ENCODE results near the gene ATP8B4.

ATP8B4 gene

DNA sequence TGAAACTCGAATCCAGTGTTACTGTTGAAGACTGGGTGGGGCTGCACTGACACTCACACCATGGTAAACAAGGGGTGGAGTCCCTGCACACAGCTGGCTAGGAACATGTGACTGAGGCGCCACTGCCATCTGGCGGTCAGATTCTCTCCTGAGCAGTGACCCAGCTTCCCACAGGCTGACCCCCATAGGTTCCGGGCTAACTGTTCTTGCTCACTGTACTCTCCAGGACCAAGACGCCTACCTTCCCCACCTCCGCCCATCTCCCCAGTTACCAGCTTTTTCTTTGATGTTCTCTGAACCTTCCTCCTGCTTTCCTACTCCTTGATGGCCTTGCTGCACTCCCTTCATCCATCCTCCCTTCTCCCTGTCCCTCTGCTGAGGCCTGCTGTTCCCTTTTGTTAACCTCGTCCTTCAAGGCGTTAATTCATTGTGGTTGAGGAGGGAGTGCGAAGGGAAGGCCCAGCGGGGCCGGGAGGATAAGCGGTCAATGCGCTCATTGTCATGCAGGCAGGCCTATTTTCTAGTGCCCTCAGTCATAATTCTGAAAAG, 115.2 kb downstream of the ATP8B4 start:
- DNase-seq (ENCODE audit: low read depth) = peak; percentile 96
- TF ChIP-seq, protein P1, sequence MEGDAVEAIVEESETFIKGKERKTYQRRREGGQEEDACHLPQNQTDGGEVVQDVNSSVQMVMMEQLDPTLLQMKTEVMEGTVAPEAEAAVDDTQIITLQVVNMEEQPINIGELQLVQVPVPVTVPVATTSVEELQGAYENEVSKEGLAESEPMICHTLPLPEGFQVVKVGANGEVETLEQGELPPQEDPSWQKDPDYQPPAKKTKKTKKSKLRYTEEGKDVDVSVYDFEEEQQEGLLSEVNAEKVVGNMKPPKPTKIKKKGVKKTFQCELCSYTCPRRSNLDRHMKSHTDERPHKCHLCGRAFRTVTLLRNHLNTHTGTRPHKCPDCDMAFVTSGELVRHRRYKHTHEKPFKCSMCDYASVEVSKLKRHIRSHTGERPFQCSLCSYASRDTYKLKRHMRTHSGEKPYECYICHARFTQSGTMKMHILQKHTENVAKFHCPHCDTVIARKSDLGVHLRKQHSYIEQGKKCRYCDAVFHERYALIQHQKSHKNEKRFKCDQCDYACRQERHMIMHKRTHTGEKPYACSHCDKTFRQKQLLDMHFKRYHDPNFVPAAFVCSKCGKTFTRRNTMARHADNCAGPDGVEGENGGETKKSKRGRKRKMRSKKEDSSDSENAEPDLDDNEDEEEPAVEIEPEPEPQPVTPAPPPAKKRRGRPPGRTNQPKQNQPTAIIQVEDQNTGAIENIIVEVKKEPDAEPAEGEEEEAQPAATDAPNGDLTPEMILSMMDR (conservative IDR thresholded peaks at IDR 0.05; ENCODE audit: low read depth, low read length) = peak; percentile 89

DNA sequence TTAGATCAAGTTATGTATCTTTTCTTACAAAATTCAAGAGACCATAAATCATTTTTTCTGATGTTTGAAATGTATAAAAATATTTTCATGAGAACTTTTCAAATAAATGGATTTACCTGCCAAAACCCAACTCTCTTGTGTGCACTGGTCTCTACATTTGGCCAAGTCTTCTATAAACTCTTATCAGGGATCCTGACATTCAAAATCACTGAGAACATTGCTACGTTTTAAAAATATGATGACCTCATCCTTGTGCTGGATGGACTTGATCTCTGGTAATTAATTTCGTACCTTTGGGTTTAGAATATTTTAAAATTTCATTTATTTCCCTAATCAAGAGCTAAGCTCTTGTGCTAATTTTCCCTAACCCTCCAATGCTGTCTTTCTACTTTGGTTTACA, 127.4 kb downstream of the ATP8B4 start:
- H3K4me3 ChIP-seq (ENCODE audit: low read depth, low read length) = no peak overlapping the region
- no peak for DNase-seq (ENCODE audit: low read depth)
- TF ChIP-seq, protein P1 (conservative IDR thresholded peaks at IDR 0.05; ENCODE audit: low read depth, low read length) = no peak

More for the DNA sequence above, 115.2 kb downstream of the ATP8B4 start:
- no peak overlapping the region for H3K4me3 ChIP-seq (ENCODE audit: low read depth, low read length)

DNA sequence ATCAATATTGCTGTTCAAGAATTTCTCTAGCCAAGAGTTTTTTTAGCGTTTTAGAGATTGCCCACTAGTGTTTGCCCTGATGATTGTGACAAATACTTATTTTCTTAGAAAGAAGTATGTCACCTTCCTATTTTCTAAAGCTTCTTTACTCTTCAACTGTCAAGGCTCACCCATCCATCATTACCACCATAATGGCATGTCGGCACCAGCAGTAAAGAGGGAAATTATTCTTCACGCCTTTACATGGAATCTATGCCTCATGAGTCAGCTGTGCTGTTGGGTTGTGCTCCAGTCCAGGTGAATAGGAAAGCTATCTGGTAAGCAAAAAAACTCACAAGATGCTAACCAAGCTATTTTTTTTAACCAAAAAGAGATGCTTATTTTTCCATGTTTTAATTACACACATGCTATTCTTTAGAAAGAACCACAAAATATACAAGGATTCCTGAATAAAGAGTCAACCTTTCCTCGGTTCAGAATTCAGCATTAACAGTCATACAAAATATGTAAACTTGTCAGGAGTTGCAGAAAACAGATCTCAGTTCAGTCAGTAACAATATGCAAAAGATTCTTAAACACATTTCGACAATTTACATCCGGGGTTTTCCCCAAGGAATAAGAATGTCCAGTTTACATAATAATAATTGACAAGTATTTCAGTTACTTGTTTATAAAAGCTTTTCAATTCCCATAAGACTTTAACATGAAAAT, 128.0 kb downstream of the ATP8B4 start:
- H3K4me3 ChIP-seq (ENCODE audit: low read depth, low read length) = no peak overlapping the region
- TF ChIP-seq, protein P1 (conservative IDR thresholded peaks at IDR 0.05; ENCODE audit: low read depth, low read length) = no peak
- peak; percentile 16 for DNase-seq (ENCODE audit: low read depth)

DNA sequence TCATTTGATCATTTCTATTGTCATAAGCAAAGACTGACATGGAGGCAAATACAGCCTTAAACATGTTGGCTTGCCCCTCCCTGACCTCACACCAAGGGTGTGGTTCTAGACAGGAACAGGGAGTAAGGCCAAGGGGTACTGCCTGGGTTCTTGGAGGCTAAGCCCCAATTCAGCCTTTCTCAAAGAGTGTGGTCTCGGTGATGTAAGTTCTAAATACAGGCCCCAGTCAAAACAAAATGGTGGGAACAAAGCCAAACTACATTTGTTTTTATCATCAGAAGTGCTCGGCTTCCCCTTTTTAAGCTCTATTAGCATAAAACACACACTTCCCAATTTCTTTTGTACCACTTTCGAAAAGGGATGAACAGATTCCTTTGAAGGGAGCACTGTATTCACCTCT, 129.5 kb downstream of the ATP8B4 start:
- TF ChIP-seq, protein P1 (conservative IDR thresholded peaks at IDR 0.05; ENCODE audit: low read depth, low read length) = no peak

DNA sequence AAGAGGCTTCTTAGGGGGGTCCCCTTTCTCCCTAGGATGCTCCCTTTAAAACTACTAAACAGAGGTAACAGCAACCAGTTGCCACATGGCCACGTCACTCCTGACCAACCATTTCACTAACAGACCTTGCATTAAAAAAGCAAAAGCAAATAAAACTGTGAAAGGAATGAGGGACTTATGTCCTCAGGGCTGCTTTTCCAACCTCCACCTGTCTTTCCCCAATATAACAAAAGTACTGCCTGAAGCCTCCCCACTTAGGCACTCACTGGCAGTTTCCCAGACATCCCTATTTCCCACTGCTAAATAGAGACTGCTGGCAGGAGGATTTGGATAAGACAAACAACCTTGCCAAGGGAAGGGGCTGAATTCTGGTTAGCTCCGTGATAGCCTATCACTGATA, 130.3 kb downstream of the ATP8B4 start:
- TF ChIP-seq, protein P1 (conservative IDR thresholded peaks at IDR 0.05; ENCODE audit: low read depth, low read length) = no peak

More for the DNA sequence above, 129.5 kb downstream of the ATP8B4 start:
- no peak for DNase-seq (ENCODE audit: low read depth)
- no peak overlapping the region for H3K4me3 ChIP-seq (ENCODE audit: low read depth, low read length)

DNA sequence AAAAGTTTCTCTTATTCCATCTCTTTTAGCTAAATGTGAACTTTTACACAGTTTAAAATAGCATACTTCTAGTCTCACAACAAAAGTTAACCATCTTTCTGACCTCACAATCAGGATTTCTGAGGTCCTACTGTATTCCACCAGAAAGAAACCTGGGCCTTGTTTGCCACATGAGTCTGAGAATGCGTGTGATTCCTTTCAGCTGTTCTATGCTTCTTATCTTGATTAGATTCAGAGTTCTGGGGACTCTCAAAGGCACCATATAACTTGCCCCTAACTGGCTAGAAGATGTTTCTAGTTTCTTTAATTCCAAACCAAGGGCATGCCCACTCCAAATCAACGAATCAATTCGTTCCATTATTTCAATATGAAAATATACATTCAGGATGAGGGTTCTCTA, 131.1 kb downstream of the ATP8B4 start:
- H3K4me3 ChIP-seq (ENCODE audit: low read depth, low read length) = no peak overlapping the region
- DNase-seq (ENCODE audit: low read depth) = no peak
- TF ChIP-seq, protein P1 (conservative IDR thresholded peaks at IDR 0.05; ENCODE audit: low read depth, low read length) = no peak

More for the DNA sequence above, 130.3 kb downstream of the ATP8B4 start:
- DNase-seq (ENCODE audit: low read depth) = no peak
- no peak overlapping the region for H3K4me3 ChIP-seq (ENCODE audit: low read depth, low read length)

Measured in choroid plexus epithelial cell (primary cell).